LNCaP clone FGC (cell line): Measurements from ENCODE around the gene LRRC23.
A peak's percentile ranks its signal among the peaks of the same experiment; 100 is the strongest.

Experiments
- DNase-seq: peaks from one replicate; pipeline ENCODE4 v3.0.0-alpha.2; 2011; ENCODE audit warnings: low read depth
- H3K4me3 ChIP-seq: 2 replicates; pipeline ENCODE4 v1.5.1; 2011; ENCODE audit warnings: mild to moderate bottlenecking, low read depth, low read length, control low read depth
- TF ChIP-seq, protein P1 (sequence below): IDR thresholded peaks from 2 replicates; pipeline ENCODE4 v1.5.1; 2012; ENCODE audit warnings: mild to moderate bottlenecking; ENCODE audit not compliant: control insufficient read depth, insufficient read depth; ENCODE audit errors: extremely low read depth

LRRC23 gene

DNA sequence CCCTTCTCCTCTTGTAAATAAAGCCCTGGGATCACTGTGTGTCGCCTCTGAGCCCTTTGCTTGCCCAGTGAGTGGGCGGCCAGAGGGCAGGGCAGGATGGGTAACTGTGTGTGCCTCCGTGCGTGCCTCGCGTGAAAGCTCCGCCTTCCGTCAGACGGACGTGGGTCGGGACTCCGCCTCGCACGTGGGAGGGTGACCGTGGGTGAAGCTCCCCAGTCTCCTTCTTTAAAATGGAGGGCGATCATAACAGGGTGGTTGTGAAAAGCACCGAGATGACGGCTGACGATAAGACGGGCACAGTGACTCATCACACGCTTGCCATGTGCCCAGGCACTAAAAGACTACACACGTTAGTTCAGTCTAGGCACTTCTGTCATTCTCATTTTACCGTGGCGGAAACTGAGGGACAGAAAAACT is 56.7 kb downstream of the LRRC23 start:
- peak overlapping the region; percentile 84 for H3K4me3 ChIP-seq
- TF ChIP-seq, protein P1, sequence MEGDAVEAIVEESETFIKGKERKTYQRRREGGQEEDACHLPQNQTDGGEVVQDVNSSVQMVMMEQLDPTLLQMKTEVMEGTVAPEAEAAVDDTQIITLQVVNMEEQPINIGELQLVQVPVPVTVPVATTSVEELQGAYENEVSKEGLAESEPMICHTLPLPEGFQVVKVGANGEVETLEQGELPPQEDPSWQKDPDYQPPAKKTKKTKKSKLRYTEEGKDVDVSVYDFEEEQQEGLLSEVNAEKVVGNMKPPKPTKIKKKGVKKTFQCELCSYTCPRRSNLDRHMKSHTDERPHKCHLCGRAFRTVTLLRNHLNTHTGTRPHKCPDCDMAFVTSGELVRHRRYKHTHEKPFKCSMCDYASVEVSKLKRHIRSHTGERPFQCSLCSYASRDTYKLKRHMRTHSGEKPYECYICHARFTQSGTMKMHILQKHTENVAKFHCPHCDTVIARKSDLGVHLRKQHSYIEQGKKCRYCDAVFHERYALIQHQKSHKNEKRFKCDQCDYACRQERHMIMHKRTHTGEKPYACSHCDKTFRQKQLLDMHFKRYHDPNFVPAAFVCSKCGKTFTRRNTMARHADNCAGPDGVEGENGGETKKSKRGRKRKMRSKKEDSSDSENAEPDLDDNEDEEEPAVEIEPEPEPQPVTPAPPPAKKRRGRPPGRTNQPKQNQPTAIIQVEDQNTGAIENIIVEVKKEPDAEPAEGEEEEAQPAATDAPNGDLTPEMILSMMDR, result peak; percentile 14; the same call in 1 of the 2 replicates
- no peak for DNase-seq

DNA sequence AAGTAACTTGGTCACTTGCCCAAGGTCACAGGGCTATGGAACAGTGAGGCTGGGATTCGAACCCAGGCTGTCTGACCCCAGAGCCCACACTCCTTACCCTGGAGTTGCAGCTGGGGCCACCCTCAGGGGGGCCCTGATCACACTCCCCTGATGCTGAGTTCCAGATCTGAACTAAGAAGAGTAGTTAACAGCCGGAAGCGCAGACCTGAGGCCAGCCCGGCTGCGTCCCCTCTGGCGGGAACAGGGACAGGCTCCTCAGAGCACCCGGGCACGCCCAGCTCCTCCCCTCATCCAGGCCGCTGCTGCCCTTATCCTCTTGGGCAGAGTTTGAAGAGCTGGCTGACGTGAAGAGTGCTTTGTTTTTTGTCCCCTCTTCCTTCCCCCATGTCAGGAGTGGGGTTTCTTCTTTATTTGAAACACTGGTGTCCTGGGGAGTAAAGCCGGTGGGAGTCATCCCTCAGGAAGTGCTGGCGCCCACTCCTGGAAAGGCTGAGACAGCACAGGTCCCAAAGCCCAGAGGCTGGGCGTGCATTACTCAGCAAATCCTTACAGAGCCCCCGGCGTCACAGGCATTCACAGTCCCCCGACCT is 57.2 kb downstream of the LRRC23 start:
- DNase-seq, result peak; percentile 64
- H3K4me3 ChIP-seq, result peak overlapping the region; percentile 84
- TF ChIP-seq, protein P1, result peak; percentile 44

DNA sequence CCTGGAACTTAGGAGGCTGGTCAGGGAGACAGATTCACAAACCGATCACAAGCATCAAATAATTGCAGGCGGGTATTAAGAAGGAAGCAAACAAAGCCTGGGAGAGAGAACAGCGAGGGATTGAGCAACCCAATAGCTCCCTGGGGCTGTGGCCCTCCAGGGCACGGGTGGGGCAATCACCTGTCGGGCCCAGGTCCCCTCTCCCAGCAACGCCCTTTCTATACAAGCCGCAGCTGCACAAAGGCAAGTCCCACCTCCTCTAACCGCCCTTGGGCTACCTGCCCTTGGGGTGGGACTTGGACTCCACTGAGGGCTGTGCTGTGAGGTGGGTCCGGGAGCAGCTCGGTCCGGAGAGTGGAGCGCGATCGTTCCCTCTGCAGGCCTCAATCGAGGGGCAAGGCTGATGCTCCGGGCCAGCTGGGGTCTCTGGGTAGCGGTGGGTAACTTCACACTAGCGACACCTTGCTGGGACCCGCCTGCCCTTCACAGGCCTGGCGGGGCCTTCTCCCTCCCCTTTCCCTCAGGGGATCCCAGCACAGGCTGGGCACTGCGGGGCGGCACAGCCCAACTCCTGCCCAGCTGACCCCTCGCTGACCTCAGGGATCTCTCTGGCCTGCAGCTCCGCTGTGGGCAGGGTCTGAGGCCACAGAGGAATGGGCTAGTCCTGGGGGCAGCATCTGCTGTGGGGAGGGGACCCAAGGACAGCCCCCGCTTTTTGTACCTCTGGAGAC is 57.8 kb downstream of the LRRC23 start:
- peak; percentile 79 for DNase-seq
- peak overlapping the region; percentile 84 for H3K4me3 ChIP-seq
- TF ChIP-seq, protein P1, result no peak

DNA sequence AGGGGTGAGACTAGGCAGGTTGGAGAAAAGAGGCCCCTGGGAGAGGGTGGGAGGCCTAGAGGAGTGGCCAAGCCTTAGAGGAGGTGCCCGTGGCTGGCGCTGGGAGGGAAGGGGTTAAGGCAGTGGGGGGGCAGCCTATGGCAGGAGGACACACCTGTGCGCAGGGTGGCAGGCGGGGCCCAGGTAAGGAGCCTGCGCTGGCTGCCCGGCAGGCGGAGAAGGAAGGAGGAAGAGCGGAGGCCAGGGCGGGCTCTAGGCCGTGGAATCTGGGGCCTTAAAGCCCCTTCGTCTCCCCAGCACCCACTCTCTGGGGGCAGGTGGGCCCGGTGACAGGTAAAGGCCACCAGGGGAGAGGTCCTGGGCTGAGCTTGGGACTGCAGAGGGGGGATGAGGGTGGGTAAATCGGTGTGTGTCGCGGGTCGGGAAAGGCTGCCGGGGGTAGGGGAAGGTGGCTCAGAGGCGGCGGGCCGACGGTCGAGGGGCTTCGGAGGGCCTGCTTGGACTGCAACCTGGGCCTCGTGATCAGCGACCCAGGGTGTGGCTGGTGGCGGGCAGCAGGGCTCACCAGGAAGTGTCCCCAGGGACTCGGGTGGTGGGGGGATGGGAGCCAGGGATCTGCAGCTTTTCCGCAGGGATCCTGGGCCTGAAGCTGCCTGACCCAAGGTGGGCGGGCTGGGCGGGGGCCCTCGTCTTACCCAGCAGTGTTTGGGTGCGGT is 58.6 kb downstream of the LRRC23 start:
- TF ChIP-seq, protein P1, result no peak
- DNase-seq, result peak; percentile 89
- peak overlapping the region; percentile 84 for H3K4me3 ChIP-seq
